IMR-90 (cell line): ENCODE results near the gene PRM3.

ENCODE experiments used
- CHD1 ChIP-seq: IDR thresholded peaks from 2 replicates; pipeline ENCODE4 v1.6.1; 2012; ENCODE audit warnings: low read depth, low read length, improper control_type of control experiment
- MAFK ChIP-seq: IDR thresholded peaks from 2 replicates; pipeline ENCODE4 v1.6.1; 2012; ENCODE audit warnings: low read depth, low read length, improper control_type of control experiment
- MAZ ChIP-seq: IDR thresholded peaks from 2 replicates; pipeline ENCODE4 v1.6.1; 2012; ENCODE audit warnings: low read depth, mild to moderate bottlenecking, low read length, improper control_type of control experiment, moderate library complexity, borderline replicate concordance
- POLR2A ChIP-seq: IDR thresholded peaks from 2 replicates; pipeline ENCODE4 v1.6.1; 2012; ENCODE audit warnings: mild to moderate bottlenecking, low read depth, low read length
- TF ChIP-seq, protein P1 (sequence below): conservative IDR thresholded peaks from 2 replicates; pipeline ENCODE4 v1.5.1; 2012; ENCODE audit warnings: mild to moderate bottlenecking, low read depth, low read length, improper control_type of control experiment

DNA sequence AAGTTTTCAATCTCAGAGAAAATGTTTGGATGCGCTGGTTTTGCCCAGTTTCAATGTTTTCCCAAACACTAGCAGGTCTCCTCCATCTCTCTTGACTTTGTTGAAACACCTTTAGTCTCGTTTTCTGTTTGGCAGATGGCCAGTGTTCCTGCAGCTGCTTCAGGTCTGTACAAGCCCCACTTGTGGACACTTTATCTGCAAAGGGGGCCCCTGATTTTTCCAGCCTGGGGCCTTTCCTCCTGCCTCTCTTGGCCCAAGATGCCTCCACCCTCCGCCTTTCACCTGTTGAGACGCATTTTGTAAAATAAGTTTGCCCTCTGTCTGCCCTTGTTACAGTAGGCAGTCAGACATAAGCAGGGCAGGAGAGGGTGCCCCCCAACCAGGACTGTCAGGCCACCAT is 29.5 kb upstream of the PRM3 start:
- TF ChIP-seq CHD1 (no peak), POLR2A (no peak), MAFK (no peak), MAZ (no peak)
- TF ChIP-seq, protein P1, sequence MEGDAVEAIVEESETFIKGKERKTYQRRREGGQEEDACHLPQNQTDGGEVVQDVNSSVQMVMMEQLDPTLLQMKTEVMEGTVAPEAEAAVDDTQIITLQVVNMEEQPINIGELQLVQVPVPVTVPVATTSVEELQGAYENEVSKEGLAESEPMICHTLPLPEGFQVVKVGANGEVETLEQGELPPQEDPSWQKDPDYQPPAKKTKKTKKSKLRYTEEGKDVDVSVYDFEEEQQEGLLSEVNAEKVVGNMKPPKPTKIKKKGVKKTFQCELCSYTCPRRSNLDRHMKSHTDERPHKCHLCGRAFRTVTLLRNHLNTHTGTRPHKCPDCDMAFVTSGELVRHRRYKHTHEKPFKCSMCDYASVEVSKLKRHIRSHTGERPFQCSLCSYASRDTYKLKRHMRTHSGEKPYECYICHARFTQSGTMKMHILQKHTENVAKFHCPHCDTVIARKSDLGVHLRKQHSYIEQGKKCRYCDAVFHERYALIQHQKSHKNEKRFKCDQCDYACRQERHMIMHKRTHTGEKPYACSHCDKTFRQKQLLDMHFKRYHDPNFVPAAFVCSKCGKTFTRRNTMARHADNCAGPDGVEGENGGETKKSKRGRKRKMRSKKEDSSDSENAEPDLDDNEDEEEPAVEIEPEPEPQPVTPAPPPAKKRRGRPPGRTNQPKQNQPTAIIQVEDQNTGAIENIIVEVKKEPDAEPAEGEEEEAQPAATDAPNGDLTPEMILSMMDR: no peak
